Endothelial cell of umbilical vein (primary cell): ENCODE results near the gene HUS1.

ENCODE experiments used
- EZH2 ChIP-seq: IDR thresholded peaks from 2 replicates; pipeline ENCODE4 v1.6.1; 2012; ENCODE audit warnings: borderline replicate concordance, low read depth, mild to moderate bottlenecking, moderate library complexity, low read length, inconsistent platforms; ENCODE audit not compliant: severe bottlenecking
- MYC ChIP-seq: IDR thresholded peaks from one replicate; pipeline ENCODE4 v1.6.1; 2011; ENCODE audit warnings: mild to moderate bottlenecking, low read depth, low read length
- TF ChIP-seq, protein P1 (sequence below), 2 donors: IDR thresholded peaks; 1 replicate in 1 of 2; 2 replicates in 1 of 2; pipeline ENCODE4 v1.5.1; 2011; ENCODE audit warnings: low read length in 2 of 2, mild to moderate bottlenecking in 2 of 2, moderate library complexity in 2 of 2, control low read depth in 1 of 2, inconsistent platforms in 1 of 2, low read depth in 1 of 2; ENCODE audit not compliant: insufficient read depth in 1 of 2; ENCODE audit errors: extremely low read depth in 1 of 2

DNA sequence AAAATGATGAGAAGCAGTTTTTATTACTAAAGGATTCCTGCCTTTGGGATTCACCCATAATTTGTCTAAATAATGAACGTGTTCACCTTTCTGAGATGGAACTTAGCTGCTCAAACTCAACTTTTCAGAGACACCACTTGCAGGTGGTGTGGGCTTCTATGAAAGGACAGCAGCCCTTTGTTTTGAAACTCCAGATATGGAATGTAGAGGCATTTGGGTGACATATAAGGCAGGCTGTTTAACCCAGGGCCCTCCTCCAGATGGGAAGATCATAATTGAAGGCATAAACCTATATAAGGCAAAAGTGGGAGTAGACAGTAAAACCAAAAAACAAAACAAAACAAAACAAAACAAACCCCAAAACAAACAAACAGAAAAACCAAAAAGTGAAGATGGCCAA is 11.9 kb upstream of the HUS1 start:
- TF ChIP-seq MYC = no peak
- TF ChIP-seq, protein P1, sequence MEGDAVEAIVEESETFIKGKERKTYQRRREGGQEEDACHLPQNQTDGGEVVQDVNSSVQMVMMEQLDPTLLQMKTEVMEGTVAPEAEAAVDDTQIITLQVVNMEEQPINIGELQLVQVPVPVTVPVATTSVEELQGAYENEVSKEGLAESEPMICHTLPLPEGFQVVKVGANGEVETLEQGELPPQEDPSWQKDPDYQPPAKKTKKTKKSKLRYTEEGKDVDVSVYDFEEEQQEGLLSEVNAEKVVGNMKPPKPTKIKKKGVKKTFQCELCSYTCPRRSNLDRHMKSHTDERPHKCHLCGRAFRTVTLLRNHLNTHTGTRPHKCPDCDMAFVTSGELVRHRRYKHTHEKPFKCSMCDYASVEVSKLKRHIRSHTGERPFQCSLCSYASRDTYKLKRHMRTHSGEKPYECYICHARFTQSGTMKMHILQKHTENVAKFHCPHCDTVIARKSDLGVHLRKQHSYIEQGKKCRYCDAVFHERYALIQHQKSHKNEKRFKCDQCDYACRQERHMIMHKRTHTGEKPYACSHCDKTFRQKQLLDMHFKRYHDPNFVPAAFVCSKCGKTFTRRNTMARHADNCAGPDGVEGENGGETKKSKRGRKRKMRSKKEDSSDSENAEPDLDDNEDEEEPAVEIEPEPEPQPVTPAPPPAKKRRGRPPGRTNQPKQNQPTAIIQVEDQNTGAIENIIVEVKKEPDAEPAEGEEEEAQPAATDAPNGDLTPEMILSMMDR (IDR thresholded peaks at IDR 0.05; ENCODE audit: extremely low read depth in 1 of 2, insufficient read depth in 1 of 2, low read depth in 1 of 2, low read length in 2 of 2) = no peak
- TF ChIP-seq EZH2 = no peak
